ENCODE measurements around the gene ARPC5. TPM values are rescaled to one million over a fixed set of nuclear protein-coding genes. Genes with fewer than 3 reads are reported as not detected.

ARPC5 gene
- total and polyA plus RNA-seq, 8 donors: 17.5 to 68.0 (median 32.3) TPM

DNA sequence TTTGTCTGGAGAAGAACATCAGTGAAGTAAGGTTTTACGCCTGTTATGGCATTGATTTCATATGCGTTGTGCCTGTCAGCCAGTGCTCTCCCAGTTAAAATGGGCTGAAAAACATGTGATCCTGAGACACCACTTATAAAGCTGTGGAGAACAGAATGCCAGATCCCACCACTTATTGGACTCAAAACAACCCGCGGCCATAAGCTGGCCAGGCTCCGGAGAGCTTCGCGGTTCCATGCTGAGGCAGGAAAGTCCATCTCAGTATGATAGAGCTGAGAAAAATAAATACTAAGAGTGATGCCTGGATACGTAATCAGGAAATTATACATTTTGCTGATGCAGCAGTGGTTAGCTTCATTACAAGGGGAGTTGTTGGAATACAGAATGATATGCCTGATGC lies 12.5 kb upstream of the ARPC5 start:
- Histone ChIP-seq H3K36me3 (no peaks in the 10 kb centered on the region), H3K4me1 (no peaks in the 10 kb centered on the region), H3K4me3 (no peak overlapping the region), H3K9me3 (no peaks in the 10 kb centered on the region), H3K27ac (no peak overlapping the region), H3K27me3 (no peaks in the 10 kb centered on the region)
- FAIRE-seq: no peak
- 80 to 91% methylated on average over 8 of the region's 8 CpGs for WGBS, 2 donors
- TF ChIP-seq, protein P1, sequence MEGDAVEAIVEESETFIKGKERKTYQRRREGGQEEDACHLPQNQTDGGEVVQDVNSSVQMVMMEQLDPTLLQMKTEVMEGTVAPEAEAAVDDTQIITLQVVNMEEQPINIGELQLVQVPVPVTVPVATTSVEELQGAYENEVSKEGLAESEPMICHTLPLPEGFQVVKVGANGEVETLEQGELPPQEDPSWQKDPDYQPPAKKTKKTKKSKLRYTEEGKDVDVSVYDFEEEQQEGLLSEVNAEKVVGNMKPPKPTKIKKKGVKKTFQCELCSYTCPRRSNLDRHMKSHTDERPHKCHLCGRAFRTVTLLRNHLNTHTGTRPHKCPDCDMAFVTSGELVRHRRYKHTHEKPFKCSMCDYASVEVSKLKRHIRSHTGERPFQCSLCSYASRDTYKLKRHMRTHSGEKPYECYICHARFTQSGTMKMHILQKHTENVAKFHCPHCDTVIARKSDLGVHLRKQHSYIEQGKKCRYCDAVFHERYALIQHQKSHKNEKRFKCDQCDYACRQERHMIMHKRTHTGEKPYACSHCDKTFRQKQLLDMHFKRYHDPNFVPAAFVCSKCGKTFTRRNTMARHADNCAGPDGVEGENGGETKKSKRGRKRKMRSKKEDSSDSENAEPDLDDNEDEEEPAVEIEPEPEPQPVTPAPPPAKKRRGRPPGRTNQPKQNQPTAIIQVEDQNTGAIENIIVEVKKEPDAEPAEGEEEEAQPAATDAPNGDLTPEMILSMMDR (IDR thresholded peaks at IDR 0.05): no peak
- intact Hi-C loops (cut with DNase I): no loop called here
- no peak for ATAC-seq
- DNase-seq: no peak

DNA sequence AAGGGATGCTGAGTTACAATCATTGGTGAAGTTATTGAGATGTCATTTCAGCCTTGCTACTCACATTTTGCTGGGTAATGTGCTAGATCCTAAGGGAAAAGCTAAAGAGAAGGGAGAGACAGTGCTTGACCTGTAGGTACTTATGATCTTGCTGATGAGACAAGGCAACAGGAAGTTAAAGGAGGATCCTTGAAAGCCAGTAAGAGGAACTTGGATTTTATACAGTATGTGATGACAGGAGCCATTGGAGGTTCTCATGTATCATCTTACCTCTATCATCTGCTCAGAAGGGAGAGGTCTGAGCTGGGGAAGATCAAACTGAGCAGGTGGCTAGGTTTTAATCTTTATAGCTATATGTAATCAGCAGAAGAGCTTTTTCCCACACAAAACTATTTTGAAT lies 11.2 kb upstream of the ARPC5 start:
- Histone ChIP-seq H3K9me3 (no peaks in the 10 kb centered on the region), H3K27ac (no peak overlapping the region), H3K36me3 (no peaks in the 10 kb centered on the region), H3K27me3 (peaks cover 0 to 5% (median 0%) of the 10 kb centered on the region in 4 donors), H3K4me1 (no peaks in the 10 kb centered on the region), H3K4me3 (no peak overlapping the region)
- TF ChIP-seq, protein P1 (IDR thresholded peaks at IDR 0.05): no peak
- ATAC-seq (no peak), FAIRE-seq (no peak), DNase-seq (no peak)
- intact Hi-C loops (cut with DNase I): no loop called here

DNA sequence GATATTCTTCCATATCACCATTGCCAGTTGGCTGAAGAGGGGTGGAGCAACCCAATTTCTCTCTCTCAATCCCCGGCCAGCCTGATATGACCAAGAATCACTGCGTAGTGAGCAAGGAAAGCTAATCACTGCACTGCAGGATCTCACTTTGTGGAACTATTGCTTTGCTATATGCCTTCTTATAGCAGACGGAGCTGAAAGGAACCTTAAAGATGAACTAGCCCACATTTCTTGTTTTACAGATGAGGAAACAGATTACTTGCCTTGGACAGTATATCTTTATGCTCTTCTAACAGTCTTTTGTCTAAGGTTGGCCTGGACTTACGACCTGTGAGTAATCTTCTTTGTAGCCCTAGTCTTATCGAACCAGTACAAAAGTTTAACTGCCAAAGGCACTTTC lies 9.9 kb upstream of the ARPC5 start:
- Histone ChIP-seq H3K4me3 (no peak overlapping the region), H3K27me3 (peaks cover 0 to 5% (median 0%) of the 10 kb centered on the region in 4 donors), H3K36me3 (no peaks in the 10 kb centered on the region), H3K9me3 (no peaks in the 10 kb centered on the region), H3K4me1 (no peaks in the 10 kb centered on the region), H3K27ac (no peak overlapping the region)
- intact Hi-C loops (cut with DNase I): no loop called here
- DNase-seq: no peak
- ATAC-seq: no peak
- 72 to 81% methylated on average over 5 of the region's 5 CpGs for WGBS, 2 donors
- FAIRE-seq: no peak
- TF ChIP-seq, protein P1 (IDR thresholded peaks at IDR 0.05): no peak

DNA sequence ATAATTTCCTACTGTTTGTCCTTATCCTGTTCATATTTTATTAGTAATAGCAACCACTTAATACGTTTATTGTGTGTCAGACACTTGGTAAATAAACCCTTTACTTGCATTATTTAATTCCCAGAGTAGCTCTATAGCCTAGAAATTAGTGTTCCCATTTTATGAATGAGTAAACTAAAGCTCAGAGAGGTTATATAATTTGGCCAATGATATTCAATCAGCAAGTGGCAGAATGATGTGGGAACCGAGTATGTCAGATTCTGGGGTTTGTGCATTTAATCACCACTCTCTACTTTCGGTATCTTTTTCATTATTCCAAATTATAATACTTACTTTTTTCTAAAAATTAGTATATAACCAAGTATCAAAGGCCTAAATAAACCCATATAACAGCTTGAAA lies 6.6 kb upstream of the ARPC5 start:
- peaks cover 0 to 5% (median 0%) of the 10 kb centered on the region in 4 donors for H3K27me3 ChIP-seq
- no peak for FAIRE-seq
- no peaks in the 10 kb centered on the region for H3K9me3 ChIP-seq
- no peak overlapping the region for H3K4me3 ChIP-seq
- WGBS, 2 donors: 70 to 71% methylated on average over 3 of the region's 3 CpGs
- no peak overlapping the region for H3K27ac ChIP-seq
- DNase-seq: no peak
- intact Hi-C loops (cut with DNase I): no loop called here
- H3K36me3 ChIP-seq: no peaks in the 10 kb centered on the region
- TF ChIP-seq, protein P1 (IDR thresholded peaks at IDR 0.05): no peak
- H3K4me1 ChIP-seq: no peaks in the 10 kb centered on the region
- ATAC-seq: no peak

DNA sequence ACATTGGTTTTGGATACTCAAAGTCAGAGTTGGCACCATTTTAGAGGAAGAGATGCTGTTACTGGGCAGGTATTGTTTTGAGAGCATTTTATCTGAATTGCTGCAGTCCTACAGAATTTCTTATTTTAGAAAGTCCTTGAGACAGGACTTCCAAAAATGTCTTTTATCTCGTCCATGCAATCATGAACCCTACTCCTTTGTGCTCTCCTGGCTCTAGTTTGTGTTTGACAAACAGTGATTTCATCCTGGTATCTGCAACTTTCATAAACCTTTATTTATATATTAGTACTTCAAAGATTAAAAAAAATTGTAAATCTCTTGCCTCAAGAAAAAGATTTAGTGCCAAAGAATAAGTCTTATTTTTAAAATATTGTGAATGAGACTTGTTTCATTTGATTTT lies 4.6 kb upstream of the ARPC5 start:
- DNase-seq (no peak), FAIRE-seq (no peak), ATAC-seq (no peak)
- intact Hi-C loops (cut with DNase I): no loop called here
- H3K36me3 ChIP-seq: no peaks in the 10 kb centered on the region
- H3K27ac ChIP-seq: no peak overlapping the region
- H3K4me1 ChIP-seq: no peaks in the 10 kb centered on the region
- peaks cover 0 to 5% (median 0%) of the 10 kb centered on the region in 4 donors for H3K27me3 ChIP-seq
- no peak overlapping the region for H3K4me3 ChIP-seq
- TF ChIP-seq, protein P1 (IDR thresholded peaks at IDR 0.05): no peak
- no peaks in the 10 kb centered on the region for H3K9me3 ChIP-seq
- 10 to 18% methylated on average over 1 of the region's 1 CpG for WGBS, 2 donors

Measured in pancreas (tissue), 10 donors.